K562 (cell line): ENCODE measurements around the gene ZNF800. TPM values are rescaled to one million over a fixed set of nuclear protein-coding genes. Genes with fewer than 3 reads are reported as not detected.

Experiments used
- CBFA2T2 ChIP-seq: fragments of 450-650 bp; conservative IDR thresholded peaks from 2 replicates; pipeline ENCODE4 v1.6.1; 2017; ENCODE audit warnings: mild to moderate bottlenecking
- ELF2 ChIP-seq: fragments of 250-450 bp; sonication (Bioruptor Pico); IDR thresholded peaks from 2 replicates; pipeline ENCODE4 v1.5.0; 2021; ENCODE audit warnings: mild to moderate bottlenecking
- KLF16 ChIP-seq: IDR thresholded peaks from 2 replicates; pipeline ENCODE4 v1.6.1; 2016; ENCODE audit warnings: antibody characterized with exemption
- NCOR1 ChIP-seq: fragments of 450-650 bp; IDR thresholded peaks from 2 replicates; pipeline ENCODE4 v1.6.1; 2016; ENCODE audit warnings: mild to moderate bottlenecking, moderate library complexity
- NEUROD1 ChIP-seq: fragments of 150-350 bp; IDR thresholded peaks from 2 replicates; pipeline ENCODE4 v1.6.1; 2014; ENCODE audit warnings: borderline replicate concordance, low read length, low read depth; ENCODE audit not compliant: partially characterized antibody
- RHOXF2B ChIP-seq: fragments of 250-450 bp; sonication (Bioruptor Pico); conservative IDR thresholded peaks from 2 replicates; pipeline ENCODE4 v1.5.1; 2021
- STAT5A ChIP-seq: IDR thresholded peaks from 2 replicates; pipeline ENCODE4 v1.6.1; 2012; ENCODE audit warnings: low read length, inconsistent platforms, borderline replicate concordance
- TCF3 ChIP-seq: sonication (generic); formaldehyde crosslinking; IDR thresholded peaks from 2 replicates; pipeline ENCODE4 v1.4.0; 2020; ENCODE audit warnings: mild to moderate bottlenecking, missing genetic modification reagents
- TEAD1 ChIP-seq, 2 experiments: fragments of 450-650 bp in 1 of 2; sonication (generic) in 1 of 2; formaldehyde crosslinking; IDR thresholded peaks; 2 replicates each; pipeline versions ENCODE4 v1.4.0 to v1.8.0; 2020 to 2022; ENCODE audit warnings: mild to moderate bottlenecking in 2 of 2, missing genetic modification reagents in 1 of 2
- ZFX ChIP-seq: sonication (generic); formaldehyde crosslinking; IDR thresholded peaks from 2 replicates; pipeline ENCODE4 v1.8.0; 2022; ENCODE audit warnings: mild to moderate bottlenecking, missing genetic modification reagents, moderate library complexity
- ZNF23 ChIP-seq: fragments of 250-450 bp; sonication (Bioruptor Pico); IDR thresholded peaks from 2 replicates; pipeline ENCODE4 v1.4.0; 2020; ENCODE audit warnings: mild to moderate bottlenecking
- ZNF316 ChIP-seq: fragments of 450-650 bp; IDR thresholded peaks from 2 replicates; pipeline ENCODE4 v1.6.1; 2016
- ZNF766 ChIP-seq: fragments of 200-800 bp; sonication (Bioruptor generic); conservative IDR thresholded peaks from 2 replicates; pipeline ENCODE4 v1.6.1; 2016; ENCODE audit warnings: missing genetic modification characterization, missing compliant biosample characterization
- polyA plus RNA-seq, 8 experiments: library from polyadenylated mRNA; depleted of rRNA in 4 of 8; stranded (reverse) in 5 of 8; unstranded in 3 of 8; fragments of >200 nt; fragmentation: Nextera tagmentation in 2 of 8; fragmentation: Illumina TruSeq in 1 of 8; extraction: Ambion mirVana in 2 of 8; extraction: Trizol in 1 of 8; gene quantifications; 2 replicates each; pipeline versions ENCODE4 v1.2.1 to v1.2.3, GENCODE V29; 2011 to 2014; ENCODE audit warnings: inconsistent platforms in 1 of 8, missing spikeins in 1 of 8
- total RNA-seq, 7 experiments: library from RNA; depleted of rRNA in 6 of 7; stranded (reverse); fragments of >200 nt in 6 of 7; fragmentation: Illumina TruSeq in 2 of 7; extraction: Trizol in 2 of 7; gene quantifications; 2 replicates each; pipeline versions ENCODE4 v1.2.1 to v1.2.3, GENCODE V29; 2011 to 2021; ENCODE audit warnings: low replicate concordance in 1 of 7

The ZNF800 gene
- total and polyA plus RNA-seq, 9 of the 15 experiments (the other 6 are each of a cell fraction or from before 2014, with no cell fraction given), result 7.5 to 58.3 (median 33.4) TPM

DNA sequence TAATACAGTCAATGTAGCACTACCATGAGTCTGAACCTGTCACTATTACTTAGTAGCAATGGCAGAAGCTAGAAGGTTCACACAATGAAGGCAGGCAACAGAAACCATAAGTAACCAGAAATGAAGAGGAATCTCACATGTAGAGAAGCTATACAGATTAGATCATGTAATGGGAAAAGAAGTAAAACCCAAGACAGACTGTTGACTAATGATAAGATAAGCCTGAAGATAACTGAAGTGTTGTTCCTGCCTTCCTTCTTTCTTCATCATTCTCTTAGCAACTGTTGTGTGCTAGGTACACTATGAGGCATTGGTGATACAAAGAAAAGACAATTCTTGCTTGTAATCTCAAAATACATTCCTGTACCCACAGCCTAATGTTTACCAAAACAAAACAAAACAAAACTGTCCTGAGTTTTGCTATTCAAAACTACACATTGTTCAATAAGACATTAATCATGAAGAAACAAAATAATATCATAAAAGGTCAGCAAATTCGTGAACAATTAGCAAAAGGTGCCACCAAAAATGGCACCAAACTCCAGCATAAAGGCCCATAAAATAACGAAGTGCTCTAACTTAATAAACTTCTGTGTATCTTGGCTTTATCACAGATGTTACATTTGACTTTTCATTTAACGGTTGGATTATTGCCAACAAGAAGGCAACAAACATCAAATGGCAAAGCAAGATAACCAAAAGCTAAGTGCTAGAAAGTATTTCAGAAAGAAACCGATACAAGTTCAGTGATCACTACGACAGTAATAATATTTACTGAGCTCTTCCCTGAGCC, 27.1 kb downstream of the ZNF800 start (continued):
- TF ChIP-seq TEAD1 (CRISPR knock-in tag; IDR thresholded peaks at IDR 0.05) (peak in 1 of 2 experiments; percentile 58; a peak in 2 of 4 replicates), ELF2 (CRISPR knock-in tag) (no peak), ZNF766 (CRISPR knock-in tag) (0 out of 2 replicates have a peak, but pooled peaks have one; percentile 31), RHOXF2B (CRISPR knock-in tag) (0 out of 2 replicates have a peak, but pooled peaks have one; percentile 11), NCOR1 (peak; percentile 44), STAT5A (peak; percentile 17; the same call in 1 of the 2 replicates), ZNF23 (CRISPR knock-in tag) (no peak), CBFA2T2 (peak; percentile 52), ZNF316 (peak; percentile 76), NEUROD1 (peak; percentile 20), TCF3 (CRISPR knock-in tag) (peak; percentile 61), KLF16 (0 out of 2 replicates have a peak, but pooled peaks have one; percentile 28), ZFX (CRISPR knock-in tag) (0 out of 2 replicates have a peak, but pooled peaks have one; percentile 34)
